T-helper 1 cell treated with Interleukin-12 subunit alpha and Interleukin-12 subunit beta and Interleukin-4 antibody, amounts not matched to agents 30 μg/mL and 1 μg/mL, for 36 hours (primary cell): Measurements from ENCODE around the gene PRSS23.

Source experiments
- H3K27ac Mint-ChIP-seq: one replicate; pipeline ENCODE4 v1.8.0; 2021; ENCODE audit warnings: mild to moderate bottlenecking, mixed read lengths
- H3K27me3 Mint-ChIP-seq: one replicate; pipeline ENCODE4 v1.8.0; 2021; ENCODE audit warnings: low read depth, mixed read lengths
- H3K36me3 Mint-ChIP-seq: one replicate; pipeline ENCODE4 v1.8.0; 2021; ENCODE audit warnings: low read depth, mixed read lengths
- H3K4me1 Mint-ChIP-seq: one replicate; pipeline ENCODE4 v1.8.0; 2021; ENCODE audit warnings: low read depth, mixed read lengths
- H3K4me3 Mint-ChIP-seq: one replicate; pipeline ENCODE4 v1.8.0; 2021; ENCODE audit warnings: mild to moderate bottlenecking, moderate library complexity, mixed read lengths
- H3K9me3 Mint-ChIP-seq: one replicate; pipeline ENCODE4 v1.8.0; 2021; ENCODE audit warnings: mixed read lengths

Gene PRSS23

DNA sequence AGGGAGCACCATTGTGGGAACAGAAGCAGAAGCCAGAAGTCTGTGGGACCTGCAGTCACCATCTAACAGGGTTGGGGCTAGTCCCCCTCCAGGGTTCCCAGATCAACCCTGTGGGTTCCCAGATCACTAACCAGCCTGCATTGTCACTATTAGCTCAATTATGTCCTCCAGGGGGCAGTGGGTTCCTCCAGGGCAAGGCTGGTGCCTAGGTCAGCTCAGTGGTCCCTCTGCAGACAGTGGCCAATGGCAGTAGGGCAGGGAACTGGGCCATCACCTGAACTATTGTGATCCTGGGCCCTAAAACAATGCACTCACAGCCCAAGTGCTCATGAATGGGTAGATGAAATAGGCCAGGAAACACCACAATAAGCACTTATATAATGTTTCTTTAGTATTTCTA is 18.8 kb upstream of the PRSS23 start:
- Mint-ChIP-seq H3K27ac (no peak overlapping the region), H3K36me3 (no peaks in the 10 kb centered on the region), H3K27me3 (peaks cover 37% of the 10 kb centered on the region), H3K4me3 (no peak overlapping the region), H3K4me1 (no peaks in the 10 kb centered on the region), H3K9me3 (no peaks in the 10 kb centered on the region)

DNA sequence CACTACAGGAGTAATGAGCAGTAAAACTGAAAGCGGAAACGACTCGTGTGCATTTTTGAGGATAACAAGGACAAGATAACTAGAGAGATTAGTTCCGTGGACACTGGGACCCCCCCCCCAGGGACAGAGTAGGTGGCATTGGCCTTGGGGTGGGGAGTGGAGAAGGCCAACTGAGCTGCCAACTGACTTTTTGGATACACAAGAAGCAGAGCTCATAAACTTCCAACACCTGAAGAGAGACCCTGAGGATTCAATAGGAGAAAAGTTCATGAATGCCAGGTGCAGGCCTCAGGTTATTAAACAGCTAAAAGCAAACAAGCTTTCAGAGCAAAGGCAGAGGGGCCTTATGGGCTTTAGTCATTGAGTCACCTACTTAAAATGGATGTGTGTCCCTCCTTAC is 17.6 kb upstream of the PRSS23 start:
- Mint-ChIP-seq H3K27ac (no peak overlapping the region), H3K27me3 (peaks cover 45% of the 10 kb centered on the region), H3K4me3 (no peak overlapping the region), H3K36me3 (no peaks in the 10 kb centered on the region), H3K4me1 (no peaks in the 10 kb centered on the region), H3K9me3 (no peaks in the 10 kb centered on the region)

- no peaks in the 10 kb centered on the region for H3K9me3 Mint-ChIP-seq
- no peak overlapping the region for H3K27ac Mint-ChIP-seq
- H3K4me3 Mint-ChIP-seq: no peak overlapping the region
- peaks cover 45% of the 10 kb centered on the region for H3K27me3 Mint-ChIP-seq
- no peaks in the 10 kb centered on the region for H3K36me3 Mint-ChIP-seq
- H3K4me1 Mint-ChIP-seq: no peaks in the 10 kb centered on the region
Measured at GRCh38 chr11:86783661-86784060, 16.7 kb upstream of the PRSS23 start.

DNA sequence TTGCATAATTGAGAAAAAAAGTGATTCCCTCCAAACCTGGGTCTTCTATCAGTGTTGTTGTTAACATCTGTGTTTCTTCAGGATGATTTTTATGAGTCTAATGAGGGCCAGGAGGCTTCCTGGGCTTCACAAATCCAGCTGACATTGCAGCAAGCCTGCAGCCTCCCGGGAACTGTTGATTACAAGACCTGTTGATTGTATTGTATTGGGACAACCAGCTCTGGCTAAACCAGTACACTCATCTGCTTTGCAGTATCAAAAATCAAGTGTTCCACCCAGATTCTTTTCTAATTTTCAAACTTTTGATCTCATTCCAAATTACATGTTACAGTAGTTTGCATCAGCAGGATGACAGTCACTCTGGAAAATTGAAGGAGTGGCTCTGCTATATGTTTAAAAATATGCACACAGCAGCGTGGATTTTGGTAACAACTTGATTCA is 16.1 kb upstream of the PRSS23 start:
- Mint-ChIP-seq H3K27ac (no peak overlapping the region), H3K4me3 (no peak overlapping the region), H3K36me3 (no peaks in the 10 kb centered on the region), H3K4me1 (no peaks in the 10 kb centered on the region), H3K9me3 (no peaks in the 10 kb centered on the region), H3K27me3 (peaks cover 41% of the 10 kb centered on the region)

GRCh38 chr11:86785576-86785975 is 14.8 kb upstream of the PRSS23 start:
- Mint-ChIP-seq H3K4me3 (no peak overlapping the region), H3K9me3 (no peaks in the 10 kb centered on the region), H3K27ac (no peak overlapping the region), H3K36me3 (no peaks in the 10 kb centered on the region), H3K4me1 (no peaks in the 10 kb centered on the region), H3K27me3 (peaks cover 35% of the 10 kb centered on the region)

GRCh38 chr11:86787018-86787536 is 13.3 kb upstream of the PRSS23 start:
- no peak overlapping the region for H3K4me3 Mint-ChIP-seq

DNA sequence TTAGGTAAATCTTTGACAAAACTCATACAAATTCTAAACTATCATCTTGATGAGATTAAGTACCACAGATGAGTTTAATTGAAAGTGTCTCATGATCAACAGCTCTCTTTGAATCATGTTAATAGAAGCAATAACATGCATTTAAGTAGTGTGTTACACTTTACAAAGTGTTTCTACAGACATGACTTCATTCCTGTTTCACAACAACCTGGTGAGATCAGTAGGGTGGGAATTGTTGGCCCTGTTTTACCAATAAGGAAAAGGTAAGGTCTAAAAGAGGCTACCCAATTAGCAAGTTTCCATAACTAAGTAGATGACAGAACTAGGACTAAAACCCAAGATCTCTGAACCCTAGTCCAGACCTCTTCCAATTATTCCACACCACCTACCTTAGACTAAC is 12.7 kb upstream of the PRSS23 start:
- no peak overlapping the region for H3K4me3 Mint-ChIP-seq

More at GRCh38 chr11:86787018-86787536, 13.3 kb upstream of the PRSS23 start:
- H3K9me3 Mint-ChIP-seq: no peaks in the 10 kb centered on the region
- H3K4me1 Mint-ChIP-seq: no peaks in the 10 kb centered on the region
- H3K36me3 Mint-ChIP-seq: no peaks in the 10 kb centered on the region
- no peak overlapping the region for H3K27ac Mint-ChIP-seq
- peaks cover 35% of the 10 kb centered on the region for H3K27me3 Mint-ChIP-seq

DNA sequence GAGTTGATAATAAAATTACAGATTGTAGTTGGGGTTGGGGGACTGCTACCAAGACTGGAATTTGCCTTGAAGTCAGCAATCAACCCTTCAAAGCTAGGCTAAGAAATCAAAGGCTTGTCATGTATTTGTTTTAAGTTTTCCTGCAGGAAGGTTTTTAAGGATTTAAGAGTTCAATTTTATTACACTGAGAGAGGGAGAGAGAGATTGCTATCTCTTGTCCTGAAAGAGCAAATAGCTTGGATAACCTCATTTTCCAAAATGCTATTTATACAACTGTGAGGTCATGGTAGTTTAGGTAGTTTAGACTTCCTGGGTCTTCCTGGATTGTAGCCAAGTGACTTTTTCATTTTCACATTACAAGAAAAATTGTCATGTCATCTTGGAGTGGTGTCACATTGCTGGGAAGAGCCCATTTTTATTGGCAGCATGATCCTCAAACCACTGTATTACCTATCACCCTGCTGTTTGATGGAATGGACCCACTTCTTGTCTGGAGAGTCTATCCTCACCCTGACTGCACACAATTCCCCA is 10.1 kb upstream of the PRSS23 start:
- Mint-ChIP-seq H3K4me1 (no peaks in the 10 kb centered on the region), H3K9me3 (no peaks in the 10 kb centered on the region), H3K27me3 (peaks cover 41% of the 10 kb centered on the region), H3K36me3 (no peaks in the 10 kb centered on the region), H3K27ac (no peak overlapping the region), H3K4me3 (no peak overlapping the region)

More for the DNA sequence above, 12.7 kb upstream of the PRSS23 start:
- H3K9me3 Mint-ChIP-seq: no peaks in the 10 kb centered on the region
- H3K4me1 Mint-ChIP-seq: no peaks in the 10 kb centered on the region
- H3K27ac Mint-ChIP-seq: no peak overlapping the region
- peaks cover 38% of the 10 kb centered on the region for H3K27me3 Mint-ChIP-seq
- no peaks in the 10 kb centered on the region for H3K36me3 Mint-ChIP-seq

- Mint-ChIP-seq H3K9me3 (no peaks in the 10 kb centered on the region), H3K27me3 (peaks cover 43% of the 10 kb centered on the region), H3K36me3 (no peaks in the 10 kb centered on the region)
Measured at GRCh38 chr11:86790867-86791849, 9.2 kb upstream of the PRSS23 start.

GRCh38 chr11:86792150-86792549 is 8.2 kb upstream of the PRSS23 start:
- Mint-ChIP-seq H3K4me3 (no peak overlapping the region), H3K4me1 (no peaks in the 10 kb centered on the region), H3K36me3 (no peaks in the 10 kb centered on the region), H3K27me3 (peaks cover 41% of the 10 kb centered on the region), H3K27ac (no peak overlapping the region), H3K9me3 (no peaks in the 10 kb centered on the region)

More at GRCh38 chr11:86790867-86791849, 9.2 kb upstream of the PRSS23 start:
- Mint-ChIP-seq H3K27ac (no peak overlapping the region), H3K4me1 (no peaks in the 10 kb centered on the region), H3K4me3 (no peak overlapping the region)

DNA sequence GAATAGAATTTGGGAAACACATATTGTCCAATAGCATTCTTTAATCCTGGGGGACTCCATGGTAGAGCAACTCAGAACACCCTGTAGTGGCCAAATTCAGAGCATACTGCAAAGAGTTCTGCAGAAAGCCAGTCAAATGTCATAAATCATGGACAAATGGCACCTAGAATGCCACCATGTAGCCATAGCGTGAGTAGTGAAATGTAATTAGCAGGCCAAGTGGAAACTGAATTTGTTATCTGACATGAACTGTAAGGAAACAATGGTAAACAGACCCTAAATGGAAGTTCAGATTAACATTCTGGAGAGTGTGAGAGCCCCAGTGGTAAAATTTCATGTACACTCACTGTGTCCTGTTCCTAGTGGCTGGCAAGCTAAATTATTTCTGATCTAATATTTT is 7.0 kb upstream of the PRSS23 start:
- H3K4me3 Mint-ChIP-seq: no peak overlapping the region
- H3K9me3 Mint-ChIP-seq: no peaks in the 10 kb centered on the region
- peaks cover 37% of the 10 kb centered on the region for H3K27me3 Mint-ChIP-seq
- H3K36me3 Mint-ChIP-seq: no peaks in the 10 kb centered on the region
- H3K4me1 Mint-ChIP-seq: no peaks in the 10 kb centered on the region
- H3K27ac Mint-ChIP-seq: no peak overlapping the region

- Mint-ChIP-seq H3K27ac (no peak overlapping the region), H3K4me3 (no peak overlapping the region), H3K4me1 (no peaks in the 10 kb centered on the region), H3K9me3 (no peaks in the 10 kb centered on the region), H3K27me3 (peaks cover 51% of the 10 kb centered on the region), H3K36me3 (no peaks in the 10 kb centered on the region)
Measured at GRCh38 chr11:86795511-86795910, 4.8 kb upstream of the PRSS23 start.

DNA sequence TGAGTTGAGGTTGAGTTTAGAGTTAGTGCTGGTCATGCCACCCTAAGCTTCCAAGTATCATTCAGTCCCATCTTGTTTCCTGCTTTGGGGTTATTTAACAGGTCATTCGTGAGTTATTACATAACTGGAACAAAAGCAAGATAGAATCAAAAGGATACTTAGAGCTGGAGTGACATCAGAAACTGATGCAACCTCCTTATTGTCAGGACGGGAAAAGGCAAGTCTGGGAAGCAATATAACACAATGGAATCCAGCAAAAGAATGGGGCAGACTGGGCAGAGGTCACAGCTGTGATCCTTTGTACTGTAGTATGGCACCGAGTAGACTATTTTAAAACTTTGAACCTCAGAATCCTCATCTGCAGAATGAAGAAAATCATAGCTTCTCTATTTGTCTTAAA is 4.4 kb upstream of the PRSS23 start:
- Mint-ChIP-seq H3K27ac (no peak overlapping the region), H3K36me3 (no peaks in the 10 kb centered on the region), H3K4me3 (no peak overlapping the region), H3K4me1 (peaks cover 3% of the 10 kb centered on the region), H3K9me3 (no peaks in the 10 kb centered on the region), H3K27me3 (peaks cover 54% of the 10 kb centered on the region)

DNA sequence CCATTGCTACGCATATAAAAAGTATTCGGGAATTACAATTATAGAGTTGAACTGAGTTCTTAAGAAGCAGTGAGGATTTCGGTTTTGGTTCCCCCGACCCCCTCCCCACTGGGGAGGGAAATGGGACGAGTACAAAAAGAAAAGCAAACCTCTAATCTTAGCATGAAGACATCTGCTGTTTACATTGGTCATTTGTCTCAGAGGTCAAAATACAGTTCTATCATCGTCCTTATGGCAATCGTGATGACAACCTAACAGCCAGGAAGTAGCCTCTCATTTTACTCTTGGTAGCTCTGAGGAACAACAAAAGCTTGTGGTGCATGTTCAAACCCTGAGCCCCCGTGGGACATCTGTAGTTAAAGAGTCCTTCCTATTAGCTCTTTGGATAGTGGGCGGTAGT is 3.2 kb upstream of the PRSS23 start:
- no peaks in the 10 kb centered on the region for H3K36me3 Mint-ChIP-seq
- H3K4me3 Mint-ChIP-seq: no peak overlapping the region
- H3K4me1 Mint-ChIP-seq: peaks cover 13% of the 10 kb centered on the region
- H3K27ac Mint-ChIP-seq: no peak overlapping the region
- no peaks in the 10 kb centered on the region for H3K9me3 Mint-ChIP-seq
- H3K27me3 Mint-ChIP-seq: peaks cover 64% of the 10 kb centered on the region

DNA sequence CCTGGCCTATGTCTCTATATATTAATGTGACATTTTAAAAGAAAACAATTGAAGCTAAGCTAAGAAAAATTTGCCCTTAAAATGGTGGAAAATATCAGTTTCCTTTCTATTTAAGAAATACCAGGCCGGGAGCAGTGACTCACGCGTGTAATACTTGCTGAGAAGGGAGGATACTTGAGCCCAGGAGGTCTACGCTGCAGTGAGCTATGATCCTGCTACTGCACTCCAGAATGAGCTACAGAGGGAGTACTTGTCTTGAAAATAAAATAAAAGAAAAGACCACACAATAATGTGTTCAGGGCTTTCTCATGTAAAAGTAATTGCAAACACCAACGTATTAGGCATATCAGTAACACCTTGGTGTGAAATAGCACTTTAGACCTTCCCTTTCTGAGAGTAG is 1.4 kb upstream of the PRSS23 start:
- no peak overlapping the region for H3K27ac Mint-ChIP-seq

More for the DNA sequence above, 1.4 kb upstream of the PRSS23 start:
- Mint-ChIP-seq H3K4me1 (peaks cover 26% of the 10 kb centered on the region), H3K27me3 (peaks cover 68% of the 10 kb centered on the region), H3K9me3 (no peaks in the 10 kb centered on the region), H3K36me3 (no peaks in the 10 kb centered on the region), H3K4me3 (no peak overlapping the region)
